PC-3 (cell line): ENCODE measurements around the gene SOX10.

ENCODE experiments used
- EZH2 ChIP-seq: fragments of 300-600 bp; sonication (generic); IDR thresholded peaks from one replicate; pipeline ENCODE4 v1.6.1; 2017; ENCODE audit warnings: antibody characterized with exemption, mild to moderate bottlenecking, low read length; ENCODE audit not compliant: unreplicated experiment
- TF ChIP-seq, protein P1 (sequence below): fragments of 300-600 bp; sonication (generic); conservative IDR thresholded peaks from 2 replicates; pipeline ENCODE4 v1.5.1; 2017; ENCODE audit warnings: antibody characterized with exemption, low read depth, mild to moderate bottlenecking, low read length

DNA sequence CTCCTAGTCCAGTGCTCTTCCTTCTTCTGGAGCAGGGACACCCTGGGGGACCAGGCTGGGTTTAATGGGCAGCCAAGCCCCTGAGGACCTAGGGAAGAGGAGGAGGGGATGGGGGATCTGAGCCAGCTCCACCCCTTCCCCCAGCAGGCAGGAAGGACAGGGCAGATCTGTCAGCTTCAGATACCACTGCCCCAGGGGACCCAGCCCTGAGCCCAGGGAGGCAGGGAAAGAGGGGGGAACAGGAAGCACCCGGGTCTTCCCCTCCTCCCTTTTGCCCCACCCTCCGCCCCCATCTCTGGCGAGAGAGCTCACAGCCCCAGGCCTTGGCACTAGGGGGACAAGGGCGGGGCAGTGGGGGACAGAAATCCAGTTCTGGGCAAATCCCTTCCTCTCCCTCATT is 11.7 kb upstream of the SOX10 start:
- TF ChIP-seq, protein P1, sequence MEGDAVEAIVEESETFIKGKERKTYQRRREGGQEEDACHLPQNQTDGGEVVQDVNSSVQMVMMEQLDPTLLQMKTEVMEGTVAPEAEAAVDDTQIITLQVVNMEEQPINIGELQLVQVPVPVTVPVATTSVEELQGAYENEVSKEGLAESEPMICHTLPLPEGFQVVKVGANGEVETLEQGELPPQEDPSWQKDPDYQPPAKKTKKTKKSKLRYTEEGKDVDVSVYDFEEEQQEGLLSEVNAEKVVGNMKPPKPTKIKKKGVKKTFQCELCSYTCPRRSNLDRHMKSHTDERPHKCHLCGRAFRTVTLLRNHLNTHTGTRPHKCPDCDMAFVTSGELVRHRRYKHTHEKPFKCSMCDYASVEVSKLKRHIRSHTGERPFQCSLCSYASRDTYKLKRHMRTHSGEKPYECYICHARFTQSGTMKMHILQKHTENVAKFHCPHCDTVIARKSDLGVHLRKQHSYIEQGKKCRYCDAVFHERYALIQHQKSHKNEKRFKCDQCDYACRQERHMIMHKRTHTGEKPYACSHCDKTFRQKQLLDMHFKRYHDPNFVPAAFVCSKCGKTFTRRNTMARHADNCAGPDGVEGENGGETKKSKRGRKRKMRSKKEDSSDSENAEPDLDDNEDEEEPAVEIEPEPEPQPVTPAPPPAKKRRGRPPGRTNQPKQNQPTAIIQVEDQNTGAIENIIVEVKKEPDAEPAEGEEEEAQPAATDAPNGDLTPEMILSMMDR: no peak
- TF ChIP-seq EZH2: no peak
